ENCODE measurements around the gene COA8. TPM values are rescaled to one million over a fixed set of nuclear protein-coding genes. Genes with fewer than 3 reads are reported as not detected.

The COA8 gene
- total RNA-seq, 1 donor from 2014 or later, result 42.0 TPM

- Mint-ChIP-seq H3K27me3 (ENCODE audit: unreplicated experiment) (peaks cover 4% of the 10 kb centered on the region), H3K4me3 (ENCODE audit: unreplicated experiment) (peak overlapping the region; percentile 66), H3K9me3 (ENCODE audit: unreplicated experiment) (no peaks in the 10 kb centered on the region), H3K4me1 (ENCODE audit: unreplicated experiment) (peaks cover 25% of the 10 kb centered on the region), H3K36me3 (ENCODE audit: unreplicated experiment) (no peaks in the 10 kb centered on the region), H3K27ac (ENCODE audit: unreplicated experiment) (peak overlapping the region; percentile 44)
- peak; percentile 64 for TF ChIP-seq CTCF (IDR thresholded peaks at IDR 0.05)
- DNase-seq (ENCODE audit: extremely low spot score, unreplicated experiment), result peak; percentile 93
These were observed 41.9 kb upstream of the COA8 start for GRCh38 chr14:103520657-103521437.

- no peak for TF ChIP-seq CTCF (IDR thresholded peaks at IDR 0.05)
- H3K27ac Mint-ChIP-seq (ENCODE audit: unreplicated experiment), result no peak overlapping the region
- H3K27me3 Mint-ChIP-seq (ENCODE audit: unreplicated experiment), result peaks cover 4% of the 10 kb centered on the region
- no peak overlapping the region for H3K4me3 Mint-ChIP-seq (ENCODE audit: unreplicated experiment)
- DNase-seq (ENCODE audit: extremely low spot score, unreplicated experiment), result no peak
- no peaks in the 10 kb centered on the region for H3K9me3 Mint-ChIP-seq (ENCODE audit: unreplicated experiment)
- H3K4me1 Mint-ChIP-seq (ENCODE audit: unreplicated experiment), result peaks cover 25% of the 10 kb centered on the region
- H3K36me3 Mint-ChIP-seq (ENCODE audit: unreplicated experiment), result no peaks in the 10 kb centered on the region
These were observed 41.3 kb upstream of the COA8 start for GRCh38 chr14:103521438-103521950.

GRCh38 chr14:103521951-103522563 lies 40.7 kb upstream of the COA8 start:
- H3K4me1 Mint-ChIP-seq (ENCODE audit: unreplicated experiment), result peaks cover 25% of the 10 kb centered on the region
- H3K27ac Mint-ChIP-seq (ENCODE audit: unreplicated experiment), result no peak overlapping the region
- no peak for TF ChIP-seq CTCF (IDR thresholded peaks at IDR 0.05)
- H3K27me3 Mint-ChIP-seq (ENCODE audit: unreplicated experiment), result peaks cover 4% of the 10 kb centered on the region
- H3K4me3 Mint-ChIP-seq (ENCODE audit: unreplicated experiment), result peak overlapping the region; percentile 60
- DNase-seq (ENCODE audit: extremely low spot score, unreplicated experiment), result no peak
- H3K9me3 Mint-ChIP-seq (ENCODE audit: unreplicated experiment), result no peaks in the 10 kb centered on the region
- no peaks in the 10 kb centered on the region for H3K36me3 Mint-ChIP-seq (ENCODE audit: unreplicated experiment)

GRCh38 chr14:103522649-103523574 lies 39.8 kb upstream of the COA8 start, which contains the start of gene CKB:
CKB (minus strand) TSS chr14:103522830; CDS start chr14:103522493, 337 bp downstream.
- peak within 1 kb of the TSS; percentile 60 for H3K4me3 Mint-ChIP-seq (ENCODE audit: unreplicated experiment)
- H3K27me3 Mint-ChIP-seq (ENCODE audit: unreplicated experiment), result peaks cover 4% of the 10 kb centered on the region
- H3K4me1 Mint-ChIP-seq (ENCODE audit: unreplicated experiment), result peaks cover 30% of the 10 kb centered on the region
- no peak for TF ChIP-seq CTCF (IDR thresholded peaks at IDR 0.05)
- H3K36me3 Mint-ChIP-seq (ENCODE audit: unreplicated experiment), result no peaks in the 10 kb centered on the region
- H3K27ac Mint-ChIP-seq (ENCODE audit: unreplicated experiment), result no peak within 1 kb of the TSS
- no peaks in the 10 kb centered on the region for H3K9me3 Mint-ChIP-seq (ENCODE audit: unreplicated experiment)
- DNase-seq (ENCODE audit: extremely low spot score, unreplicated experiment), result no peak

All from osteocyte (in vitro differentiated cells).